T-cell (primary cell): ENCODE measurements around the gene DOCK1. TPM values are rescaled to one million over a fixed set of nuclear protein-coding genes. Genes with fewer than 3 reads are reported as not detected.
"Not testable (repeated sequence)": the region's sequence is repeated elsewhere in the genome, so short reads cannot be mapped to it uniquely, and the experiment has no call there.

Source experiments
- ATAC-seq, 4 experiments: fragments of 200-7000 bp in 3 of 4; fragments of 150-1000 bp in 1 of 4; cut with Tn5 transposase; replicated peaks in 1 of 4; 1 replicate in 3 of 4; 2 replicates in 1 of 4; pipeline ENCODE4 v1.10.0; 2021; ENCODE audit warnings: moderate library complexity in 3 of 4, mild to moderate bottlenecking in 2 of 4, moderate number of reproducible peaks in 1 of 4
- CTCF ChIA-PET, 2 donors: fragments of 300-600 bp; sonication (Branson Sonifier 250); formaldehyde crosslinking; loops; one replicate each; lab custom pipeline; 2022; ENCODE audit warnings: antibody characterized with exemption in 2 of 2; lab: Charles Lee
- POLR2A ChIA-PET, 2 donors: fragments of 300-600 bp; sonication (Branson Sonifier 250); formaldehyde crosslinking; loops; one replicate each; lab custom pipeline; 2022; ENCODE audit warnings: antibody characterized with exemption in 2 of 2; lab: Charles Lee
- DNase-seq, 35 experiments: peaks; one replicate each; pipeline versions ENCODE4 v3.0.0 to v3.0.0-alpha.2; 2013 to 2023
- H3K27ac ChIP-seq: one replicate; pipeline ENCODE4 v1.5.1; 2013; ENCODE audit warnings: low read length
- H3K27me3 ChIP-seq, 2 experiments: replicated peaks in 1 of 2; 1 replicate in 1 of 2; 2 replicates in 1 of 2; pipeline versions ENCODE4 v1.6.1 to v1.7.0; 2013; ENCODE audit warnings: low read length in 1 of 2, mixed read lengths in 1 of 2; ENCODE audit not compliant: control insufficient read depth in 2 of 2, insufficient read depth in 2 of 2; ENCODE audit errors: extremely low read depth in 1 of 2
- H3K36me3 ChIP-seq, 2 donors: 1 replicate in 1 of 2; 2 replicates in 1 of 2; pipeline versions ENCODE4 v1.6.1 to v1.7.0; 2013; ENCODE audit warnings: low read length in 1 of 2; ENCODE audit not compliant: control insufficient read depth in 2 of 2, insufficient read depth in 1 of 2; ENCODE audit errors: extremely low read depth in 1 of 2
- H3K4me1 ChIP-seq, 2 experiments: 1 replicate in 1 of 2; 2 replicates in 1 of 2; pipeline versions ENCODE4 v1.6.1 to v1.7.0; 2013; ENCODE audit warnings: low read length in 2 of 2, mixed read lengths in 1 of 2; ENCODE audit not compliant: insufficient read depth in 2 of 2, control insufficient read depth in 1 of 2; ENCODE audit errors: extremely low read depth in 1 of 2
- H3K4me3 ChIP-seq, 2 donors: 1 replicate in 1 of 2; 2 replicates in 1 of 2; pipeline versions ENCODE4 v1.5.1 to v1.7.0; 2013; ENCODE audit warnings: mild to moderate bottlenecking in 2 of 2, low read length in 1 of 2, moderate library complexity in 1 of 2; ENCODE audit not compliant: control insufficient read depth in 1 of 2; ENCODE audit errors: extremely low read depth in 1 of 2
- H3K9me3 ChIP-seq: 2 replicates; pipeline ENCODE4 v1.7.0; 2013
- H3K27ac Mint-ChIP-seq, 2 donors: one replicate each; pipeline ENCODE4 v1.8.0; 2020 to 2021; ENCODE audit warnings: mild to moderate bottlenecking in 2 of 2, mixed read lengths in 2 of 2
- H3K27me3 Mint-ChIP-seq, 2 donors: one replicate each; pipeline ENCODE4 v1.8.0; 2021 to 2022; ENCODE audit warnings: mixed read lengths in 2 of 2
- H3K36me3 Mint-ChIP-seq: one replicate; pipeline ENCODE4 v1.8.0; 2021; ENCODE audit warnings: mixed read lengths
- H3K4me1 Mint-ChIP-seq, 3 donors: one replicate each; pipeline ENCODE4 v1.8.0; 2020 to 2022; ENCODE audit warnings: mixed read lengths in 3 of 3, mild to moderate bottlenecking in 1 of 3
- H3K4me3 Mint-ChIP-seq, 3 donors: one replicate each; pipeline ENCODE4 v1.8.0; 2020 to 2022; ENCODE audit warnings: mild to moderate bottlenecking in 3 of 3, mixed read lengths in 3 of 3, moderate library complexity in 3 of 3
- H3K9me3 Mint-ChIP-seq, 3 donors: one replicate each; pipeline ENCODE4 v1.8.0; 2020 to 2022; ENCODE audit warnings: mixed read lengths in 3 of 3
- WGBS: methylation state at CpG from one replicate; pipeline ENCODE4 v1.1.5; 2013; ENCODE audit warnings: missing lambda C conversion rate; ENCODE audit not compliant: insufficient coverage; 5-methylcytosine and 5-hydroxymethylcytosine counted together
- total RNA-seq, 35 experiments: library from RNA in 6 of 35; stranded (reverse) in 6 of 35; fragments of 120-200 nt in 1 of 35; gene quantifications; one replicate each; pipeline versions ENCODE4 v1.2.1 to v1.2.4 and lab custom pipeline; 2013 to 2026

The DOCK1 gene
- total RNA-seq, 5 donors from 2014 or later (not counting 1 experiment from before 2014, with no cell fraction given), result 0.18 to 0.53 (median 0.37) TPM

- Mint-ChIP-seq H3K4me1 (peaks cover 0 to 2% (median 2%) of the 10 kb centered on the region in 3 donors), H3K36me3 (no peaks in the 10 kb centered on the region), H3K4me3 (no peak overlapping the region), H3K27me3 (peaks cover 12 to 13% of the 10 kb centered on the region in 2 donors), H3K27ac (no peak overlapping the region), H3K9me3 (peaks cover 0 to 5% (median 3%) of the 10 kb centered on the region in 3 donors)
- Histone ChIP-seq H3K36me3 (no peaks in the 10 kb centered on the region), H3K27ac (no peak overlapping the region), H3K27me3 (peaks cover 0 to 12% of the 10 kb centered on the region in 2 experiments), H3K9me3 (no peaks in the 10 kb centered on the region), H3K4me3 (no peak overlapping the region), H3K4me1 (no peaks in the 10 kb centered on the region)
- DNase-seq (no peak), ATAC-seq (no peak)
- ChIA-PET CTCF (no interaction called here), POLR2A (no interaction called here)
- WGBS, result 97% methylated on average over 11 of the region's 11 CpGs
Measured at GRCh38 chr10:126911301-126911700, 6.1 kb downstream of the DOCK1 start.

GRCh38 chr10:126913316-126913715, 8.1 kb downstream of the DOCK1 start:
- no peak overlapping the region for H3K27ac Mint-ChIP-seq
- ChIA-PET POLR2A (no interaction called here), CTCF (no interaction called here)
- Histone ChIP-seq H3K36me3 (no peaks in the 10 kb centered on the region), H3K4me1 (no peaks in the 10 kb centered on the region), H3K9me3 (no peaks in the 10 kb centered on the region), H3K27ac (no peak overlapping the region), H3K4me3 (no peak overlapping the region), H3K27me3 (no peaks in the 10 kb centered on the region)
- no peak overlapping the region for H3K4me3 Mint-ChIP-seq
- no peaks in the 10 kb centered on the region for H3K27me3 Mint-ChIP-seq
- DNase-seq (no peak), ATAC-seq (no peak)
- WGBS, result 77% methylated on average over 9 of the region's 11 CpGs
- H3K36me3 Mint-ChIP-seq, result no peaks in the 10 kb centered on the region
- H3K9me3 Mint-ChIP-seq, result peaks cover 0 to 5% (median 3%) of the 10 kb centered on the region in 3 donors
- no peaks in the 10 kb centered on the region for H3K4me1 Mint-ChIP-seq

- H3K27ac Mint-ChIP-seq, result no peak overlapping the region
- Histone ChIP-seq H3K27me3 (no peaks in the 10 kb centered on the region), H3K4me1 (no peaks in the 10 kb centered on the region), H3K36me3 (no peaks in the 10 kb centered on the region), H3K4me3 (no peak overlapping the region), H3K27ac (no peak overlapping the region), H3K9me3 (no peaks in the 10 kb centered on the region)
- ChIA-PET CTCF (no interaction called here), POLR2A (no interaction called here)
- no peaks in the 10 kb centered on the region for H3K4me1 Mint-ChIP-seq
- WGBS, result no CpG with 5 or more reads among the region's 1 CpG
- H3K36me3 Mint-ChIP-seq, result no peaks in the 10 kb centered on the region
- H3K9me3 Mint-ChIP-seq, result peaks cover 0 to 5% (median 3%) of the 10 kb centered on the region in 3 donors
- no peak overlapping the region for H3K4me3 Mint-ChIP-seq
- ATAC-seq (no peak), DNase-seq (no peak)
- H3K27me3 Mint-ChIP-seq, result peaks cover 0 to 1% of the 10 kb centered on the region in 2 donors
Measured at GRCh38 chr10:126914561-126914960, 9.3 kb downstream of the DOCK1 start.

GRCh38 chr10:126916952-126917351, 11.7 kb downstream of the DOCK1 start:
- POLR2A ChIA-PET, H3K4me1 Mint-ChIP-seq, H3K27ac Mint-ChIP-seq: not testable (repeated sequence)

GRCh38 chr10:126917375-126917774, 12.1 kb downstream of the DOCK1 start:
- 79% methylated on average over 7 of the region's 7 CpGs for WGBS
- no peak overlapping the region for H3K27ac ChIP-seq
- ChIA-PET CTCF (no interaction called here), POLR2A (no interaction called here)
- H3K4me3 ChIP-seq, result no peak overlapping the region
- H3K36me3 ChIP-seq, result no peaks in the 10 kb centered on the region
- H3K9me3 ChIP-seq, result no peaks in the 10 kb centered on the region
- ATAC-seq (no peak), DNase-seq (no peak)
- Mint-ChIP-seq H3K9me3 (peaks cover 4 to 9% (median 8%) of the 10 kb centered on the region in 3 donors), H3K4me1 (no peaks in the 10 kb centered on the region), H3K36me3 (no peaks in the 10 kb centered on the region), H3K27me3 (peaks cover 0 to 1% of the 10 kb centered on the region in 2 donors), H3K4me3 (no peak overlapping the region), H3K27ac (no peak overlapping the region)
- H3K4me1 ChIP-seq, result no peaks in the 10 kb centered on the region
- no peaks in the 10 kb centered on the region for H3K27me3 ChIP-seq

More at GRCh38 chr10:126916952-126917351, 11.7 kb downstream of the DOCK1 start:
- CTCF ChIA-PET, H3K4me3 ChIP-seq, DNase-seq, H3K9me3 Mint-ChIP-seq, H3K27ac ChIP-seq, H3K4me3 Mint-ChIP-seq, ATAC-seq, H3K4me1 ChIP-seq, H3K27me3 Mint-ChIP-seq, H3K9me3 ChIP-seq, H3K27me3 ChIP-seq, H3K36me3 Mint-ChIP-seq, H3K36me3 ChIP-seq: not testable (repeated sequence)
- 98% methylated on average over 6 of the region's 12 CpGs for WGBS

- Mint-ChIP-seq H3K27me3 (peaks cover 0 to 1% of the 10 kb centered on the region in 2 donors), H3K4me1 (no peaks in the 10 kb centered on the region), H3K9me3 (peaks cover 6 to 9% (median 8%) of the 10 kb centered on the region in 3 donors), H3K4me3 (no peak overlapping the region), H3K36me3 (no peaks in the 10 kb centered on the region), H3K27ac (no peak overlapping the region)
- no peaks in the 10 kb centered on the region for H3K4me1 ChIP-seq
- H3K9me3 ChIP-seq, result no peaks in the 10 kb centered on the region
- no peak overlapping the region for H3K27ac ChIP-seq
- ATAC-seq (no peak), DNase-seq (no peak)
- H3K36me3 ChIP-seq, result no peaks in the 10 kb centered on the region
- no peaks in the 10 kb centered on the region for H3K27me3 ChIP-seq
- ChIA-PET POLR2A (no interaction called here), CTCF (interaction anchor here in 1 of 2 donors (0.6 kb wide), 1 partner anchor 16 kb away, joined by 3 read pairs; no protein-coding TSS in a partner anchor)
- no peak overlapping the region for H3K4me3 ChIP-seq
- WGBS, result 91% methylated on average over 19 of the region's 24 CpGs
Measured at GRCh38 chr10:126917975-126918908, 13.0 kb downstream of the DOCK1 start.
